ENCODE results near the gene STX1A. TPM values are rescaled to one million over a fixed set of nuclear protein-coding genes. Genes with fewer than 3 reads are reported as not detected.

STX1A gene
- total and polyA plus RNA-seq, 2 of the 13 experiments (the other 11 are each of a cell fraction or from before 2014, with no cell fraction given) = 6.1 to 12.2 TPM

DNA sequence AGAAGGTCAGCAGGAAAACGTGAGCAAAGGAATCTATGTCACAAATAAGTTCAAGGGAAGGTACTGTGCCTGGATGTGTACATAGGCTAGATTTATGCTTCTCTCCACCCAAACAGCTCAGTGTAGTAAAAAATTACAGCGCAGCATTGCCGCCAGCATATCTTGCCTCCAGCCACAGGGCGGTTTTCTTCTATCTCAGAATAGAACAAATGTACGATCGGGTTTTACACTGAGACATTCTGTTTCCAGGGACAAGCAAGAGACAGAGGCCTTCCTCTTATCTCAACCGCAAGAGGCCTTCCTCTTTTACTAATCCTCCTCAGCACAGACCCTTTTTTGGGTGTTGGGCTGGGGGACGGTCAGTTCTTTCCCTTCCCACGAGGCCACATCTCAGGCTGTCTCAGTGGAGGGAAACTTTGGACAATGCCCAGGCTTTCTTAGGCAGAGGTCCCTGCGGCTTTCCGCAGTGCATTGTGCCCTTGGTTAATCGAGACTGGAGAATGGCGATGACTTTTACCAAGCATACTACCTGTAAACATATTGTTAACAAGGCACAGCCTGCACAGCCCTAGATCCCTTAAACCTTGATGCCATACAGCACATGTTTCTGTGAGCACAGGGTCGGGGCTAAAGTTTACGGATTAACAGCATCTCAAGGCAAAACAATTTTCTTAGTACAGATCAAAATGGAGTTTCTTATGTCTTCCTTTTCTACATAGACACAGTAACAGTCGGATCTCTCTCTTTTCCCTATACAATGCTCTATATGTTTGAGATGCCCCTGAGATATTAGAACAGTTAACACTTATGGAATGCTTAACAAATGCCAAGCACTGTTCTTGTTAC lies 30.7 kb upstream of the STX1A start:
- Histone ChIP-seq H3K4me3 (replicated peaks in 1 of 3; ENCODE audit: insufficient read depth in 1 of 3, low read depth in 2 of 3, low read length in 3 of 3) (no peak overlapping the region), H3K9ac (ENCODE audit: insufficient read depth, low read depth, low read length) (no peak overlapping the region), H3K4me1 (ENCODE audit: insufficient read depth, low read length) (peaks cover 10% of the 10 kb centered on the region), H3K27ac (ENCODE audit: extremely low read length, insufficient read depth, low read length) (no peak overlapping the region), H3K4me2 (ENCODE audit: low read depth, low read length) (peak overlapping the region; percentile 2; the same call in 1 of the 2 replicates), H3K27me3 (ENCODE audit: control insufficient read depth in 1 of 2, insufficient read depth in 2 of 2, low read length in 2 of 2) (no peaks in the 10 kb centered on the region), H3K9me3 (ENCODE audit: low read length) (no peaks in the 10 kb centered on the region), H3K36me3 (replicated peaks in 1 of 2; ENCODE audit: control insufficient read depth in 1 of 2, insufficient read depth in 2 of 2, low read length in 2 of 2) (no peaks in the 10 kb centered on the region), H4K20me1 (ENCODE audit: insufficient read depth, low read length) (no peaks in the 10 kb centered on the region), H2AFZ (ENCODE audit: low read length) (no peak overlapping the region), H3K79me2 (ENCODE audit: insufficient read depth, low read length) (no peaks in the 10 kb centered on the region)
- WGBS (ENCODE audit: low lambda C conversion rate) = 45% methylated on average over 14 of the region's 16 CpGs
- POLR2A ChIA-PET = interaction anchor here (1.0 kb wide), 1 partner anchor 11 kb away, joined by 3 read pairs; the partner anchor contains the start of gene ABHD11
- TF ChIP-seq, protein P1, sequence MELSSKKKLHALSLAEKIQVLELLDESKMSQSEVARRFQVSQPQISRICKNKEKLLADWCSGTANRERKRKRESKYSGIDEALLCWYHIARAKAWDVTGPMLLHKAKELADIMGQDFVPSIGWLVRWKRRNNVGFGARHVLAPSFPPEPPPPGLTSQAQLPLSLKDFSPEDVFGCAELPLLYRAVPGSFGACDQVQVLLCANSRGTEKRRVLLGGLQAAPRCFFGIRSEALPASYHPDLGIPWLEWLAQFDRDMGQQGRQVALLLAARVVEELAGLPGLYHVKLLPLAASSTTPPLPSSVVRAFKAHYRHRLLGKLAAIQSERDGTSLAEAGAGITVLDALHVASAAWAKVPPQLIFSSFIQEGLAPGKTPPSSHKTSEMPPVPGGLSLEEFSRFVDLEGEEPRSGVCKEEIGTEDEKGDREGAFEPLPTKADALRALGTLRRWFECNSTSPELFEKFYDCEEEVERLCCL (CRISPR knock-in tag; IDR thresholded peaks at IDR 0.05; ENCODE audit: borderline replicate concordance) = no peak
- TF ChIP-seq ZNF205 (CRISPR knock-in tag; IDR thresholded peaks at IDR 0.05) = no peak
- TF ChIP-seq ZNF891 (CRISPR knock-in tag; IDR thresholded peaks at IDR 0.05) = no peak
- TF ChIP-seq TCF12 (IDR thresholded peaks at IDR 0.05) = no peak
- no peak for TF ChIP-seq TCF12 (CRISPR knock-in tag; IDR thresholded peaks at IDR 0.05)
- no peak for TF ChIP-seq SPEN (CRISPR knock-in tag; IDR thresholded peaks at IDR 0.05; ENCODE audit: low read depth)
- TF ChIP-seq ATM (IDR thresholded peaks at IDR 0.05; ENCODE audit: borderline replicate concordance) = no peak
- no peak for TF ChIP-seq DNMT3B (CRISPR knock-in tag; conservative IDR thresholded peaks at IDR 0.05)
- TF ChIP-seq FOXK2 (IDR thresholded peaks at IDR 0.05) = no peak
- TF ChIP-seq ZBTB3 (CRISPR knock-in tag; IDR thresholded peaks at IDR 0.05; ENCODE audit: borderline replicate concordance, low read depth) = no peak
- no peak for TF ChIP-seq ZNF562 (CRISPR knock-in tag; IDR thresholded peaks at IDR 0.05; ENCODE audit: borderline replicate concordance)
- ATAC-seq = no peak
- in situ Hi-C loops (cut with HindIII; ENCODE audit: extremely low pct_ligation_motif_present, low pct_unique_long_range_greater_than_20kb) = no loop called here
- CTCF ChIA-PET (ENCODE audit: low intra/inter-chr PET ratio, low total read pairs) = no interaction called here
- intact Hi-C loops (cut with micrococcal nuclease; ENCODE audit: unreplicated experiment) = no loop called here
- no TSS peak for BruUV-seq (replicated peaks)
- DNase-seq (ENCODE audit: low spot score) = no peak
- FAIRE-seq = no peak
